IMR-90 (cell line): Measurements from ENCODE around the gene ZNF407. TPM values are rescaled to one million over a fixed set of nuclear protein-coding genes. Genes with fewer than 3 reads are reported as not detected.

Source experiments
- ATAC-seq: fragments of 200-7000 bp; cut with Tn5 transposase; 2 replicates; pipeline ENCODE4 v1.9.1; 2020; ENCODE audit warnings: low read depth, mild to moderate bottlenecking, moderate library complexity
- BruUV-seq: library from RNA; stranded (reverse); fragments of 400-500 nt; replicated peaks from 2 replicates; lab custom pipeline; 2021; lab: Mats Ljungman, UMichigan
- CTCF ChIA-PET: fragments of 300-600 bp; formaldehyde crosslinking; extraction: SDS; loops from one replicate; lab custom pipeline; 2021; ENCODE audit warnings: antibody characterized with exemption; lab: Yijun Ruan, JAX
- POLR2A ChIA-PET: fragments of 300-600 bp; sonication (Branson Sonifier 250); formaldehyde crosslinking; loops from one replicate; lab custom pipeline; 2022; ENCODE audit warnings: antibody characterized with exemption; ENCODE audit not compliant: unreplicated experiment; lab: Charles Lee
- DNase-seq: peaks from one replicate; pipeline ENCODE4 v3.0.0; 2013
- H2AFZ ChIP-seq: replicated peaks from 2 replicates; pipeline ENCODE3; 2013; ENCODE audit warnings: low read length, mild to moderate bottlenecking; ENCODE audit not compliant: poor library complexity
- H2AK5ac ChIP-seq: 2 replicates; pipeline ENCODE4 v1.6.1; 2013; ENCODE audit warnings: low read depth, low read length, inconsistent platforms
- H2AK9ac ChIP-seq: replicated peaks from 2 replicates; pipeline ENCODE3; 2013; ENCODE audit warnings: mild to moderate bottlenecking, low read depth, low read length, moderate library complexity; ENCODE audit not compliant: poor library complexity
- H2BK120ac ChIP-seq: 2 replicates; pipeline ENCODE4 v1.6.1; 2013; ENCODE audit warnings: low read depth, low read length, inconsistent platforms
- H2BK15ac ChIP-seq: 3 replicates; pipeline ENCODE4 v1.6.1; 2013; ENCODE audit warnings: low read depth, low read length, inconsistent platforms
- H2BK20ac ChIP-seq: 2 replicates; pipeline ENCODE4 v1.6.1; 2013; ENCODE audit warnings: low read depth, mild to moderate bottlenecking, inconsistent platforms, low read length, moderate library complexity
- H2BK5ac ChIP-seq: 2 replicates; pipeline ENCODE4 v1.6.1; 2013; ENCODE audit warnings: mild to moderate bottlenecking, low read depth, low read length, inconsistent platforms; ENCODE audit not compliant: poor library complexity, severe bottlenecking
- H3K14ac ChIP-seq: replicated peaks from 2 replicates; pipeline ENCODE4 v1.6.1; 2013; ENCODE audit warnings: low read depth, low read length, inconsistent platforms
- H3K18ac ChIP-seq: 2 replicates; pipeline ENCODE4 v1.6.1; 2013; ENCODE audit warnings: low read depth, low read length, control low read depth
- H3K23ac ChIP-seq: 2 replicates; pipeline ENCODE4 v1.6.1; 2013; ENCODE audit warnings: low read depth, low read length, inconsistent platforms
- H3K27ac ChIP-seq: 2 replicates; pipeline ENCODE4 v1.5.1; 2013; ENCODE audit warnings: mild to moderate bottlenecking, control low read depth, low read length; ENCODE audit not compliant: insufficient read depth
- H3K27me3 ChIP-seq: 2 replicates; pipeline ENCODE4 v1.6.1; 2013; ENCODE audit warnings: low read length; ENCODE audit not compliant: control insufficient read depth, insufficient read depth
- H3K36me3 ChIP-seq: 2 replicates; pipeline ENCODE4 v1.6.1; 2013; ENCODE audit warnings: low read length, mixed read lengths; ENCODE audit not compliant: control insufficient read depth, insufficient read depth
- H3K4ac ChIP-seq: 2 replicates; pipeline ENCODE4 v1.6.1; 2013; ENCODE audit warnings: low read depth, low read length, inconsistent platforms
- H3K4me1 ChIP-seq: 2 replicates; pipeline ENCODE4 v1.6.1; 2013; ENCODE audit warnings: low read length, mixed read lengths; ENCODE audit not compliant: control insufficient read depth, insufficient read depth
- H3K4me2 ChIP-seq: 2 replicates; pipeline ENCODE4 v1.6.1; 2013; ENCODE audit warnings: low read depth, mild to moderate bottlenecking, control low read depth, low read length, moderate library complexity
- H3K4me3 ChIP-seq: 2 replicates; pipeline ENCODE4 v1.5.1; 2013; ENCODE audit warnings: low read depth, mild to moderate bottlenecking, control low read depth, low read length, moderate library complexity; ENCODE audit not compliant: insufficient read depth
- H3K56ac ChIP-seq: 2 replicates; pipeline ENCODE4 v1.6.1; 2013; ENCODE audit warnings: low read length, inconsistent platforms; ENCODE audit not compliant: insufficient read depth; ENCODE audit errors: extremely low read depth
- H3K79me1 ChIP-seq, 2 experiments: 2 replicates each; pipeline ENCODE4 v1.6.1; 2013; ENCODE audit warnings: low read length in 2 of 2, inconsistent platforms in 1 of 2, low read depth in 1 of 2
- H3K9ac ChIP-seq: 2 replicates; pipeline ENCODE4 v1.6.1; 2013; ENCODE audit warnings: low read depth, low read length, control low read depth
- H3K9me1 ChIP-seq: 2 replicates; pipeline ENCODE4 v1.6.1; 2013; ENCODE audit warnings: low read length, inconsistent platforms; ENCODE audit not compliant: insufficient read depth
- H3K9me3 ChIP-seq: 2 replicates; pipeline ENCODE4 v1.6.1; 2013; ENCODE audit warnings: low read length; ENCODE audit not compliant: control insufficient read depth, insufficient read depth
- H4K20me1 ChIP-seq: 2 replicates; pipeline ENCODE4 v1.6.1; 2013; ENCODE audit warnings: low read length, inconsistent platforms; ENCODE audit not compliant: insufficient read depth
- H4K5ac ChIP-seq: 2 replicates; pipeline ENCODE4 v1.6.1; 2013; ENCODE audit warnings: mild to moderate bottlenecking, low read depth, low read length, control low read depth
- H4K8ac ChIP-seq, 2 experiments: 2 replicates each; pipeline ENCODE4 v1.6.1; 2013; ENCODE audit warnings: low read depth in 2 of 2, low read length in 2 of 2, control low read depth in 1 of 2, inconsistent platforms in 1 of 2
- H4K91ac ChIP-seq: 2 replicates; pipeline ENCODE4 v1.6.1; 2013; ENCODE audit warnings: low read depth, low read length, inconsistent platforms; ENCODE audit not compliant: insufficient read depth
- CEBPB ChIP-seq: IDR thresholded peaks from 2 replicates; pipeline ENCODE4 v1.6.1; 2012; ENCODE audit warnings: low read depth, low read length, improper control_type of control experiment
- WGBS, 2 experiments: methylation state at CpG; one replicate each; pipeline versions ENCODE4 v1.1.5 to v1.1.7; 2013; ENCODE audit warnings: missing lambda C conversion rate in 2 of 2; ENCODE audit not compliant: insufficient read length in 1 of 2; ENCODE audit errors: extremely low coverage in 2 of 2; 5-methylcytosine and 5-hydroxymethylcytosine counted together
- dilution Hi-C: fragments of 300-500 bp; cut with HindIII; formaldehyde crosslinking; loops from one replicate; pipeline ENCODE4 v1.14.3; 2018; ENCODE audit warnings: low sequenced_read_pairs; ENCODE audit not compliant: unreplicated experiment
- in situ Hi-C: fragments of 300-500 bp; cut with MboI; formaldehyde crosslinking; loops from 3 replicates; pipeline ENCODE4 v1.14.3; 2019; ENCODE audit warnings: low sequenced_read_pairs, inconsistent platforms, mixed read lengths
- intact Hi-C: fragments of 100-400 bp; cut with micrococcal nuclease; formaldehyde crosslinking; loops from 2 replicates; pipeline ENCODE4 v1.10.0; 2022
- polyA plus RNA-seq, 3 experiments: library from polyadenylated mRNA; depleted of rRNA; stranded (reverse); fragments of >200 nt; gene quantifications; 2 replicates each; pipeline ENCODE4 v1.2.3, GENCODE V29; 2012; ENCODE audit warnings: low replicate concordance in 1 of 3
- total RNA-seq: library from RNA; depleted of rRNA; stranded (reverse); fragments of >200 nt; gene quantifications from 2 replicates; pipeline ENCODE4 v1.2.3, GENCODE V29; 2012

ZNF407 gene
- total and polyA plus RNA-seq, 2 of the 4 experiments (the other 2 are of a cell fraction) = 3.1 to 20.1 TPM

- Histone ChIP-seq H2BK5ac (no peak overlapping the region), H3K56ac (no peak overlapping the region), H3K18ac (no peak overlapping the region), H3K79me1 (peaks cover 19 to 36% of the 10 kb centered on the region in 2 experiments; a peak in 3 of 4 replicates), H4K5ac (0 out of 2 replicates have a peak overlapping the region, but pooled peaks have one; percentile 28), H3K4me2 (no peak overlapping the region), H3K4me3 (no peak overlapping the region), H3K9me3 (no peaks in the 10 kb centered on the region), H2AK5ac (peak overlapping the region; percentile 48; the same call in 1 of the 2 replicates), H3K4ac (no peak overlapping the region; the same call in 1 of the 2 replicates), H2BK120ac (no peak overlapping the region), H2AFZ (no peak overlapping the region), H4K8ac (0 out of 4 replicates have a peak overlapping the region, but pooled peaks of 1 of the 2 experiments have one; percentile 5), H2BK15ac (no peak overlapping the region), H3K4me1 (peaks cover 15% of the 10 kb centered on the region), H3K27me3 (no peaks in the 10 kb centered on the region), H3K9me1 (peaks cover 14% of the 10 kb centered on the region), H4K20me1 (peaks cover 4% of the 10 kb centered on the region; the same call in 1 of the 2 replicates), H3K14ac (no peak overlapping the region), H3K9ac (no peak overlapping the region), H4K91ac (no peak overlapping the region), H3K27ac (no peak overlapping the region), H2AK9ac (no peak overlapping the region), H3K36me3 (peaks cover 8% of the 10 kb centered on the region), H3K23ac (no peak overlapping the region), H2BK20ac (no peak overlapping the region)
- DNase-seq (no peak), ATAC-seq (no peak)
- TF ChIP-seq CEBPB = no peak
- dilution Hi-C loops (no loop called here), in situ Hi-C loops (no loop called here), intact Hi-C loops (no loop called here)
- 93% methylated on average over 3 of the region's 15 CpGs; no CpG with 5 or more reads in 1 of the 2 experiments for WGBS, 2 experiments
- CTCF ChIA-PET = no interaction called here
- no TSS peak for BruUV-seq
- POLR2A ChIA-PET = no interaction called here
Observed at GRCh38 chr18:74635224-74635975, 37.7 kb downstream of the ZNF407 start.
